AG09319 (cell line): ENCODE measurements around the gene MEIOC.

Source experiments
- DNase-seq: peaks from one replicate; pipeline ENCODE4 v3.0.0-alpha.2; 2010; ENCODE audit warnings: low read depth; ENCODE audit errors: extremely low read depth
- CTCF ChIP-seq: IDR thresholded peaks from 2 replicates; pipeline ENCODE4 v1.5.1; 2011; ENCODE audit warnings: low read depth, mild to moderate bottlenecking, inconsistent platforms, low read length, moderate library complexity

MEIOC gene

DNA sequence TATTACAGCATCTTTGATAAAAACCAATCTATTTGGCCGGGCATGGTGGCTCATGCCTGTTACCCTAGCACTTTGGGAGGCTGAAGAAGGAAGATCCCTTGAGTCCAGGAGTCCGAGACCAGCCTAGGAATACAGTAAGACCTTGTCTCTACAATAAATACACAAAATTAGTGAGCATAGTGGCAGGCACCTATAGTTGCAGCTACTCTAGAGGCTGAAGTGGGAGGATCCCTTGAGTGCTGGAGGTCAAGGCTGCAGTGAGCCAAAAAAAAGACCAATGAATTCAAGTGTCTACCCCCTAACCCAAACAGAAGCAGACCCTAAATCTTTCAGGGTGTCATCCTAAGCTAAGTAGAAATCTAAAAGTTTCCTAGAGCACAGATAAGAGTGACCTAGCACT lies 7.3 kb upstream of the MEIOC start:
- TF ChIP-seq CTCF, result no peak

DNA sequence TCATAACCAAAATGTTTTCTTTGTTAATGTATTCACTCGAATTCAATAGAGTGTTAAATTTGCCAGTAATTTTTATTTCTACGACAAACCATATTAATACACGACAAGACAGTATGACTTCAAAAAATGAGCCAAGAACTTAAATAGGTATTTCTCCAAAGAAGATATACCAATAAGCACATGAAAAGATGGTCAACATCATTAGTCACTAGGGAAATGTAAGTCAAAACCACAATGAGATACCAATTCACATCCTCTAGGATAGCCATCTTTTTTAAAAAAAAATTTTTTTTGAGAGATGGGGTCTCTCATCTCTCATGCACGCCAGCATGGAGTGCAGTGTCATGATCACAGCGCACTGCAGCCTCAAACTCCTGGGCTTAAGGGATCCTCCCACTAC lies 5.0 kb upstream of the MEIOC start:
- DNase-seq, result no peak
- TF ChIP-seq CTCF, result no peak

More for the DNA sequence above, 7.3 kb upstream of the MEIOC start:
- DNase-seq, result no peak

GRCh38 chr17:44652727-44653126 lies 3.5 kb upstream of the MEIOC start:
- no peak for TF ChIP-seq CTCF
- DNase-seq, result no peak

DNA sequence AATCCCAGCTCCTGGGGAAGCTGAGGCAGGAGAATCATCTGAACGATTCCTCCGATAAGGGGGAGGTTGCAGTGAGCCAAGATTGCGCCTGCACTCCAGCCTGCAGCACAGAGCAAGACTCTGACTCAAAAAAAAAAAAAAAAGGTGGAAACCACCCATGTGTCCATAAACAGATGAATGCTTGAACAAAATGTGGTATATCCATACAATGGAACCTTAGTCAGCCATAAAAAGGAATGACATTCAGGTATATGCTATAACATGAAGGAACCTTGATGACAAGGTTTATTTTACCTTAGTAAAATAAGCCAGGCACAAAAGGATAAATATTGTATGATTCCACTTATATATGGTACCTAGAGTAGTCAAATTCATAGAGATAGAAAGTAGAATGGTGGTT lies 2.9 kb upstream of the MEIOC start:
- no peak for TF ChIP-seq CTCF
- DNase-seq, result no peak

DNA sequence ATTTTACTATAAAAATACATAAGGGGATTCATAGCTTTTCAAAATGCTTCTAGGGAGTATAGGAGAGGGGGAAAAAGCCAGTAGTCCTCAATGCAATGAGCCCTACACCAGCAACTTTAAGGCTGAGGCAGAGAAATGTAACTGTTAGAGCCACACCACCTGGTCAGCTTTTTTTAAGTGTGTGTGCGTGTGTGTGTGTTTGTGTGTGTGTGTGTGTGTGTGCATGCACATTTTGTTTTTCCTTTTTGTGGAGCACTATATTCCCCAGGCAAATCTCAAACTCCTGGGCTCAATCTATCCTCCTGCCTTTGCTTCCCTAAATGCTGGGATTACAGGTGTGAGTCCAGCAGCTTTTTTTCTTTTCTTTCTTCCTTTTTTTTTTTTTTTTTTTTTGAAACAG lies 2.3 kb upstream of the MEIOC start:
- DNase-seq, result no peak
- no peak for TF ChIP-seq CTCF

DNA sequence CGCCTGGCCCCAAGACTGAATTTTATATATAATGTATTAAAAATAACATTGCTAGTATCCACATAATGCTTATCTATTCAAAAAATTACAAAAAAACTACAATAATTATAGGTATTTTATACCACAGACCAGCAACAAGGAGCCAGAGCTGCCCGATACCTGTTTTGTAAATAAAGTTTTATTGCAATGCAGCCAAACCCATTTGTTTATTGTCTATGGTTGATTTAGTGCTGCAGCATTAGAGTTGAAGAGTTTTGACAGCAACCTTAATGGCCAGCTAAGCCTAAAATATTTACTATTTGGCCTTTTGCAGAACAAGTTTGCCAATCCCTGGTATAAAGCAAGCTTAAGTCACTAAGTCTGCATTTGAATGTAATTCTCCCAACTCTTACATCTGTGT lies 5.6 kb downstream of the MEIOC start:
- DNase-seq, result no peak
- TF ChIP-seq CTCF, result no peak

GRCh38 chr17:44663095-44663494 lies 6.8 kb downstream of the MEIOC start:
- TF ChIP-seq CTCF, result no peak
- DNase-seq, result no peak
